RKO (cell line): ENCODE results near the gene CXCL12.
A peak's percentile ranks its signal among the peaks of the same experiment; 100 is the strongest.

Source experiments
- DNase-seq: peaks from one replicate; pipeline ENCODE4 v3.0.0-alpha.2; 2016; ENCODE audit warnings: low spot score

The CXCL12 gene

DNA sequence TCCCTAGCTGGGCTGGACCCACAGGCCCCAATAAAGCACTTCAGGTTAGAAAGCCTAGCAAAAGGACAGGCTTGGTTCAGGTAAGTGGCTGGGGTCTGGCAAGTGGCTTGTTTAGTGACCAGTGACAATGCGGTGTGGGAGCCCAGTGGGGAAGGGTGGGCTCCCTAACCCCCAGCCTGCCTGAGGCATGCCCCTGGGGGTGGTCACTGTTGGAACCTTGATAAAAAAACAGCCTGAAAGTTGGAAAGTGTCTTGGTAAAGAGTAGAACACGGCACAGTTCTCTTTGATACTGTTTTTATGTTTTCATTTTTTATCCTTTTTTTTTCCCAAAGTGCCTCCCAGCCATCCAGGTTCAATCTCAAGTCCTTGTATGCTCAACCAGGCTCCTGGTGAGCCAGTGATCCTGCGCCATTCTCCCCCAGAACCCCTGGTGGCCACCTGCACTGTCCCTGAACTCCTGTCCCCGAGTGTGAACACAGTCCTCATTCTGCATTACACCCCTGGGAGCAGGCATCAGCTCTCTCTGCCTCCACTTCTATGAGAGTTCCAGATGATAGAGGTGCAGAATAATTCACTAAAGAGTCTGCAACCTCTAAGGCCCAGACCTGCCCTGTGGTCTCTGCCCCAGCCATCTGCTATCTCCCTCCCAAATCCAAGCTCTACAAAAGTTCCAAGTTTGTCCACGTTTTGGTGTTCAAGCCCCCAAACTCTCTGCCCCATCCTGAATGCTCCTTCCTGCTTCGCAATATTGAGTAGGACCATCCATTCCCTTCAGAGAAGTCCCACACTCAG, 15.0 kb upstream of the CXCL12 start:
- no peak for DNase-seq

DNA sequence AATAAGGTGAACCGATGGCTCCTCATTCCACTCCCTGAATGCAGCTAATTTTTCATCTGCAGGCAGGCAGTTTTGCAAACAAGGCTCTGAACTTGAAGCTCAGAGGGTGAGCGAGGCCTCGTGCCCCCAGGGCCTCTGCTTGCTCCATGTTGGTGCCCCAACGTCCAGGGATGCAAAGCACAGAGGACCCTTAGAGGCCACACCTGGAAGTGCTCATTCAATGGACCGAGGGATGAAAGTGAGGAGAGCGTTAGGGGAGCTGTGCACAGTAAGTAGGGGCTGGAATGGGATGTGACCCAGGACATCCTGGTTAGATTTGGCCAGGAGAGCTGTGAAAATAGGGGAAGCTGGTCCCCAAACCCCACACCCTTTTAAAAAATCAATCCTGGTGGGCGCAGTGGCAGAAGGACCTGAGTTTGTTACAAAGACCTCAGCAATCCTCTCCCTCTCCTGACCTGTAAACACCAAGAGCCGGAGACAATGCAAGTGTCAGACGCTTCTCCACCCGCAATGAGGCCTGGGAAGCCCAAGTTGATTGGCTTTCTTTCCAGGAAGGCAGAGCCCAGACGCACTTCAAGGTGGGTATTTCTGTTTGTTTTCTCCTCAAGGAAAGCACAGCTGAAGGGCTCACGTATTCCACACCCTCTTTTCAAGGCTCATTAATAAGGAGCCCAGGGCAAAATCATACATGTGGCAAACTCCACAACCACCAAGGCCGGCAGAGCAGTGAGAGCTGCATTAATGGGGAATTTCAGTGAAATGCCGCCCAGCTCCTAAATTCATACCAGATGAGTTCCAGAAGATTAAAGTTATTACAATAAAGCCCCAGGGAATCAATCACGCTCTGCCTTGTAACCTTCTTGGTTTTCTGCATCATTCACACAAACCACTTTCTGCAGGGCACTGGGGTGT, 14.1 kb upstream of the CXCL12 start:
- no peak for DNase-seq

DNA sequence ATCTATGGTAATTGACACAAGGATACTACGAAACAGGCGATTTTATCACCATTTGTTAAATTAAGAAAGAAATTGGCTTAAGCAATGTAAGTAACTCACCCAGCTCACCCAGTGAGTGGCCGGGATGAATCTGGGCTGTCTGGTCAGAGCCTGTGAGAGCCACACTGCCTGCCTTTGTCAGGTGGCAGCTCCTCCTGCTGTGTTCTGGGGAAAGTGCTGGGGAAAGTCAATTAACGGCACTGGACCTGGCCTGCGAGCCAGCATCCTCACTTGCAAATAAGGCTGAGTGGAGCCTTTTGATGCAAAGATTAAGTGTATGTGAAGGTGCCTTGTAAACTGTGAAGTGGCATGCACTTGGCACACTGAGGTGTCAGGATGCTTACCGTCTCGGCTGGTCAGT, 13.4 kb upstream of the CXCL12 start:
- DNase-seq, result no peak

DNA sequence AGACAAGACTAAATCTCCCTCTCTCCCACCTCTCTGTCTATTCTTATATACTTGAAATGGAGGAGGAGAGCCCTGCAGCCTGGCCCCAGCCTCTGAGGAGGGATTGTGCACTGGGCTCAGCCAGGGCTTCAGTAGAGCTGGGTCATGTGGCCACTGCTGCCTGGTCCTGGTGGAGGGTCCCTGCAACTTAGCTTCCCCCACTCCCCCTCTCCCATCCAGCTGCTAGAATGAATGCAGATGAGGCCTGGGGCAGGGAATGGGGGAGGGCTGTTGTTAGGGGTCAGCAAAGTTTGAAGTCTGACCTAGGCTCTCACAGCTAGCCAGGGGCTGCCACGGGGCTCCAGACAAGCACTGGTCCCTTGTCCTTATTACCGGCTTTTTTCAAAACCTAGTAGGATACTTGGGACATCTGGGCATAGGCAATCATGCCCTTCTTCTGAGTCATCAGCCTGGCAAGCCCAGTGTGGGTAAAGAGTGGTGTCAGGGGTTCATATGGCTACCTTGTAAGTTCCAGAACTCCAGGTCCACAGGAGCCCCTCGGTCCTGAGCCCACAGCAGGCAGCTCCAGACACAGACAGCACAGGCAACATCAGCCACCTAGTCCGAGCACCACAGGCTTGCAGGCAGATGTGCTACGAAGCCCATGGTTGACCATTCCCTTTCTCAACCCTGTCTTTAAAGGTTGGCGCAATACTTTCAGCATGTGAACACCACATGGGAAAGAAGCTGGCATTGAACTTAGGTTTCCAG, 12.8 kb upstream of the CXCL12 start:
- no peak for DNase-seq

DNA sequence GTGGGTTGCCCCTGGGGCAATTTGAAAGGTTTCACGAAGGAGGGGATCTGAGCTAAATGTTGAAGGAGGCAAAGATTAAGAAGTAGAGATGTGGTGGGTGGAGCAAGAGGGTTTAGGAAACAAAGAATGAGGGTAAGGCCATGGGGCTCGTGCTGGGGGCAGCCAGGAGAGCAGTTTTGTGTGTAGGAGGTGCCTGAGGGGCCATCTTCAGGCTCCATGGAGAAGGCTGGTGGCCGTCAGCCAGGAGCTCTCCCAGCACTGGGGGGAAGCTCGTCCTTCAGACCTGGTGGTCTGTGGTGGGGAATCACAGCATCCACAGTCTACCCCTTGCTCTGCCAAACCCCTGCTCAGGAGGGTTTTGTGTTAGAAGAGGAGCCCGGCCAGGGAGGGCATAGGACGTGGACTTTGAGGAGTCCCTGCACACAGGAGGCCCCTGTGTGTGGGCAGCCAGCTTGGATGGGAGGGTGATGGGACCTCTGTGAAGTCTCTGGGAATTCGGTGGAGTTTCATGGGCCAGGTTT, 11.8 kb upstream of the CXCL12 start:
- no peak for DNase-seq

DNA sequence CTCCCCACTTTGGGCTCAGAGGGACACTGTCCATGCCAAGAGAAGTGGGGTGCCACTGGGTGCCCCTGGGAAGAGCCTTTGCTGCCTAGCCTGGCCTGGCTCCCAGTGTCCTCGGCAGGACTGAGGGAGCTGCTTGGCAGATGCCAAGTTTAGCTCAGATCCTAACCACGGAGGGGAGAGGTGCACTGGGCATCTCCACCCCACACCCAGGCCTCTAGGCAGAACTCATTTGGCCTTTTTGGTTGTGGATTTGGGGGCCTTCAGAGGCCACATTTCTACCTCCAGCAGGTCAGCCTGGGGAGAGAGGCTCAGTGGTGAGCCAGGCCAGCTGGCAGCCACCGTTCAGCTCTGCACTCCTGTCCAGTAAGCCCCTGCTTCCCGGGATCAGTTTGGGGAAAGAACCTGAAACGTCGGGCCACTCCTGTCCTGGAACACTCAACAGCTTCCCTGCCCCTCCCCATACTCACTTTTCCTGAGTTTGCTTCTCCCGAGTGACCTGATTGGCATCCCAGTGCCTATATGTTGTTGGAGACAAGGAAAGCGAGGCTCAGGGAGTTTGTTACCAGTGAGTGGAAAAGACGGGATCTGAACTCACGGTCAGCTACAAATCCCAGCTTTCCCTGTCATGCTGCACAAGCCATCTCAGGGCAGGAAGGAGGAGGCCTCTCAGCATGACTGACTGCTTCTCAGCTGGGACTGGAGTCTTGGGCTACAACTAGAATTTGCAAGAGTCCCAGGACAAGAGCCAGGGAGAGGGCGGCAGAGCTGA, 11.2 kb upstream of the CXCL12 start:
- no peak for DNase-seq

DNA sequence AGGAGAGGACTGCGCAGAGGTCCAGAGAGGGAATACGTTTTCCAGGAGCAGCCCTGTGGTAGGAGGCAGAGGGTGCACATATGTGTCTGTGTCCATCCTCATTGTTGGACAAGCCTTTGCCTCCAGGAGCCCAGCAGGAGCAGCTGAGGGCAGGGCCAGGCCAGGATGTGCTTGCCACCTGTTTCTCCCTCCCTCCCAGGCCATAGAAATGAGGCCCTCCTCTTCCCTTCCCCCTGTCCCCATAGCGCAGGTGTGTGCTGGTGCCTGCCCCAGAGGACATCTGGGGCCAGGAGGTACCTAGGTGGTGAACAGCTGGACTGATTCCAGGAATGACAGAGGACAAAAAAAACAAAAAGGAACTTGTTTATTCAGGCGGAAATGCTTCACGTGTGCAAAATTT, 10.5 kb upstream of the CXCL12 start:
- DNase-seq, result no peak

DNA sequence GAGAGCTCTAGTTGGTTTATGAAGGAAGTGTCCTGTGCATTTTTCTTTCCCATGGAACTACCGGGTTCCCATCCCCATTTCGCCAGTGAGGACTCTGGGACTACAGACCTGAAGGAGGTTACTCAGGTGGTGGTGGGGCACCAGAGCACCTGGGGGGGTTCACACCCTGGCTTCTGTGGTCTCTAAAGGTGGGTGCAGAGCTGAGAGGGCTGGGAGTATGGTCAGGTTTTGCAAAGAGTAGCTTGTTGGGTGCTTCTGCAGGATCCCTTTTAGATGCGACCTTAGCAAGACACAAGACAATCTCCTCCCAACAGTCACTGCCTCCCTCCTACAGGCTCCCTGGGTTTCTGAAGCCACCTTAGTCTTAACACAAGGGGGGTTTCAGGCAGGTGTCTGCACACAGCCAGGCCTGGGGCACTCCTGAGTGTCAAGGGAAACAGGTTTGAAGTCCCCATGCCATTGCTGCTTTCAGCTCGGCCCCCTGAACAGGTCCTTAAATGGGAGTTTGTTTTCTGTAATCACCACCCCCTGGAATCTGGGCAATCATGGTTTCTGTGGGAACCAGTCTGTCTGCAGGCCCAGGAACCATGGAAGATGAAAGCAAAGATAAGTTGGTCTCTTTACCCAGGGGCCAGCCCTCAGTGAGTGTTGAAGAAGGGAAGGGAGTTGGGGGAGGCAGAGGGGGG, 9.9 kb upstream of the CXCL12 start:
- no peak for DNase-seq

DNA sequence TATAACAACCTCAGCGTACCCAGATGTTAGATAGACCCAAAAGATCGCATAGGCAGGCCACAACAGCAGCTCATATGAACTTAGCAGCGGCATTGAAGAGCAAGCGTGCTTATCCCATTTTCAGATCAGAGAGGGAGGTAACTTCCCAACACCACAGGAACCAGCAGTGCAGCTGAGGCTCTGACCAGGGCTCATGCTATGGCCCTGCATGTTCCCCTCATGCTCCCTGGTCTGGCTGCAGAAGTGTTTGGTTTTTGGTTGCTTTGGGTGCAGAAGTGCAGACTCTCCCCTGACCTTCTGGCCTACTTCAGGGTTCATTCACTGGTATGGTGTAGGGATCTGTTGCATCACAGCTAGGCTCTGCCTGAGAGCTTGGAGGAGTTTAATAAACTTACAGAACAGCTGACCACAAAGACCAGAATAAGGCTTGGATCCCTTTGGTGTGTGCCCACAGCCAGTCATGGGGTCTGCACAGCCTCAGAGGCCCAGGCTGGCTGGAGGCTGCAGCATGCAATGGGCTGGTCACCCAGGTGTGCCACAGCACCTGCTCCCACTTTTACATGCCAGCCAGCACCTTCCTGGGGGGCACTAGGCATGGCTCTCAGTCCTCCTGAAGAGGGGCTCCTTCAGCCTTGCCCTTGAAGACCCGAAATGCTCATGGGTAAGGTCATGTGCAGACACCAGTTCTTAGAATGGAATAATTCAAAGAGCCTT, 9.1 kb upstream of the CXCL12 start:
- no peak for DNase-seq

DNA sequence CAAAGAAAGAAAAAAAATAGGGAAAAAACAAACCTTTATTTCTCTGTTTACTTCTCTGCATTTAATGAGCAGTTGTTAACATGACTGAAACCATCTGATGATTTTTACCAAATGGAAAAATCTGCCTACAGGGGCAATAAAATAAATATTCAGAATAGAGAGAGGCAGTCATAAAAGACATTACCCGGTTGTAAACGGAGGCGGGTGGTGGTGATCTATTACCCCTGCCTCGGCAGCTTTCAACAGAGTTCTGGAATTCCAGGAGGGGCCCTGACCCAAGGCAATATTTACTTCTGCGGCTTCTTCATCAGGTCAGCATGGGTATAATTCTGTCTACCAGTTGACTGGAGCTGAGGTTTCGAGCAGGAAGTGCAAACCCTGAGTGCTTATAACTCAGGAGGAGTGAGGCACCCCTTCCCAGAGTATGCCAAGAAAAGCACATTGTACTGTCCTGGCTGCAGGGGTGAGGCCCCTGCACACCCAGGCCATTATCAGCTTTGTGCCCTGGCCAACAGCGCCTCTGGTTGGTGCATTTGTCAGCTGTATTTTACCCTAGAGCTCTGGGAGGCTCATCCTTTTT, 8.2 kb upstream of the CXCL12 start:
- no peak for DNase-seq

DNA sequence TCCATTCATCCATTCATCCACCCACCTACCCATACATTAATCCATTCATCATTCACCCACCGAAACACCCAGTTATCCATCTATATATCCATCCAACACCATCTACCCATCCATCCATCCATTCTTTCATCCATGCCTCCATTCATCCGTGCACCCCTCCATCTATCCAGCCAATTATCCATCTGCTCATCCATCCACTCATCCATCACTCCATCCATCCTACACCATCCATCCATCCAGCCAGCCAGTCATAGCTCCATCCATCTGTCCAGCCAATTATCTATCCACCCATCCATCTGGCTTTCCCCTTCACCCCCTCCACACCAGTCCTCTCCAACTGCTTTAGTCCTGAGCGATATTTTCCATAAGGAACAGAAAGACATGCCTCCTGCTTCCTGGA, 7.5 kb upstream of the CXCL12 start:
- DNase-seq, result no peak

DNA sequence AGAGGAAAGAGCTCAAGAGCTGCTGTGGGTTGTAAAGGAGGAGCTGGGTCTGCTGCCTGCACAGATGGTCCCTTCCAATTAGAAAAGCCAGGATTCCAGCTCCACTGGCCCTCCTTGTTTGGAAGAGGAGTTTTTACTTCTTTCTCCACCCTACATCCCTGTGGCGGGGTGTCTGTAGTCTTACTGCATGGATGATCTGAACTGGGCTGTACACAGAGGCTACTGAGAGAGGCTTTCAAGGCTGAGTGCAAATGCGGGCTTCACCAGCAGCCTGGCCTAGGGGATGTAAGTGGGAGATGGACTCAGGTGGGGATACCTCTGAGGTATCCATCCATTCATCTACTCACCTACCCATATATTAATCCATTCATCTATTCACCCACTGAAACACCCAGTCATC, 7.1 kb upstream of the CXCL12 start:
- no peak for DNase-seq

DNA sequence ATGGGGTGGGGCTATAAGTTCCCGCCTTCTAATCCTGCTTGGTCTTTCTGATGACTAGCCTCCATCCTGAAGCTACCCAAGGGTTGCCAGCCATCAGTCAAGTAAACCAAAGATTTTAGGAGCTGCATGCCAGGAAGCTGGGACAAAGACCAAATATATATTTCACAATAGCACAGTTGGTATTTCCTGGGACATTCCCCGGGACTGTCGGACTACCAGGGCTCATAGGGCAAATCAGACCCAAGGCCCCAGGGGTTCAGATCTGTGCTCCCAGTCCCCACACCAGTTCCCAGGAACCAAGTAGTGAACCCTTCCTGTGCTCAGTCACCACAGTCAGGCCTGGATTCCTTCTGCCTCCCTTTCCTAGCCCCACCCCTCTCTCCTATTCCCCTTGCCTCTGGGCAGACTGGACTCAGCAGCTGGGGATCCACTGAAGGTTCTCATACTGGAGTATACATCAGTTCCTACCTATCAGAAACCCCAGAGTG, 5.7 kb upstream of the CXCL12 start:
- DNase-seq, result no peak

DNA sequence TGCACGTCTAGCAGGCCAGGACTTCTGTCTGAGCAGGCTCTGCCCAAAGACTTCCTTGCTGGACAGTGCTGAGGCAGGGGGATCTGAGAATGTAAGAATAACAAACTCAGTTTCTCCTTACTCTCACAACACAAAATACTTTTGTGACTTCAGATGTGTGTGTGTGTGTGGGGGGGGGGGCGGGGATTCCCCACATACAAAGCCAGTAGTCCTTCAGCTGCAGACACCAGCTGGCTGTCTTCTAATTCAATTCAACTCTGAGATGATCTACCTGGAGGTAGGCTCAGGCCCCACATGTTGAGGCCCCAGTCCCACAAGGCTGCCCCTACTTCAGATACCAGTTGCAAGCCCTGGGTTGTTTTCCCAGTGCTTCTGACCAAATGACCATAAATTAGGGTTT, 4.7 kb upstream of the CXCL12 start:
- no peak for DNase-seq

DNA sequence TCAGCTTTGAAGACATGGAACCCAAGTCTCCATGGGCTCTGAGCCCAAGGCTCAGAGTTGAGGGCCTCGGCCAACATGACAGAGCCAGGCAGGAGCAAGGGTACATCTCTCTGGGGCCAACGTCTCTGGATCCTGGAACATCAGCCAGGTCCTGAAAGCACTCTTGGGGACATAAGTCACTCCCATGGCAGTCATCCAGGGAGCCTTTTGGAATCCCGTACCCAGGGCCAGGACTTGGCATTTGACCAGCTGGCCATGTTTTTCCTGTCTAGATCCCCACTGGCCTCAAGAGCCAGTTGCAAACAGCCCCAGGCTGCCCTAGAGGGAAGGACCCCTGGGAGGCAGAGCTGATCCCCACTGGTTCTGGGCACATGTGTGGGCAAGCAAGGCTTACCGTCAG, 4.3 kb upstream of the CXCL12 start:
- DNase-seq, result no peak

DNA sequence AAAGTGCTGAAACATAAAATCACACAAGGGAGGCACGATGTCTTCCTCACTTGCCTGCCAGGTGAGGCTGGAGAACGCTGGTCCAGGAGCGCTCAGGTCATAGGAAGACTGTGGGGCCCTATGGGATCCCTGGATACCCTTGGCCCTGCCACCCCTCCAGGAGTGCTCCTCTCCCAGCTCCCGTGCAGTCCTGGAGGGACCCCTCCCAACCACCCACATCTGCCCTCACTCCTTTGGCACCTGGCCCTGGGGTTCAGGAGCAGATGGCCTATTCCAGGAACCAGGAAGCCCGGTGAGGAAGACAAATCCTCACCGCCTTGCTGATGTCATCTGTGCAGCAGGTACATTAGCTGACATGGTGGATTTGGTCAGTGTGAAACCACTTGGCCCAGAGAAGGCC, 3.7 kb upstream of the CXCL12 start:
- no peak for DNase-seq

DNA sequence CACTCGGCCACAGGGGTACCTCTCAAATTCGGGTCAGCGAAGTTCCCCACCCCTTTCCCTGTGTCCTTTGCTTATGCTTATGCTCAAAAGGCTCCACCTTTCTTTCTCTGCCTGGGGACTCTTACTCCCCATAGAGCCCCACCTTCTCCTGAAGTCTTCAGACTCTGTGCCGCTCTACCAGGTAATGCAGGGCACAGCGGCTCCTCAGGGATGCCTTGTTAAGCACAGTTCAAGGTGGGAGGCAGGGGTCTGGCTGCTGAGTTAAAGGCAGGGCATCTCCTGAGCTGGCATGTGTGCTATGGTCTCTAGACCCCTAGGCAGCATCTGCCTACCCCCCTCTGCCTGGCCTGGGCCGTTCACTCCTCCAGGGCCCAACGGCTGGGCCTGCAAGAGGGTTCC, 3.0 kb upstream of the CXCL12 start:
- no peak for DNase-seq

DNA sequence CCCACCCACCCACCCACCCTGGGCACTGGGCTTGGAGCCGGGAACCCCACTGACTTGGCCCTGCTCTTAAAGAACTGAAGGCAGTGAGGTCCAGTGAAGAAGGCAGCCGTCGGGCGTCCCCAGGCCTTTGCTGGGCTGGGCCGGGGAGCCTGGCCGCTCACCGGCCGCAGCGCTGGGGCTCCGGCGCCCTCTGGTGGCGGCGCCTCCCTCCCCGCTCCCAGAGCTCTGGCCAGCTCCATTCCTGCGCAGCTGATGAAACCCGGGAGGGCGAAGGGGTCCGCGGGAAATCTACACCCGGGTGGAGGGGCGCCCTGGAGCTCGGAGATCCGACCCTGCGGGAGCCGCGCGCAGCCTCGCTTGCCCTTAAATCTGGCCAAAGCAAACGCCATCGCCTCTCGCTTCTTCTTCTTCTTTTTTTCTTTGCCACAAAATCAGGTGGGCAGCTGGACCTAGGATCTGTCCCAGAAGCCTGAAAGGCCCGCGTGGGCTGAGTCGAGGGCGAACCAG, 1.7 kb upstream of the CXCL12 start:
- peak; percentile 48 for DNase-seq

DNA sequence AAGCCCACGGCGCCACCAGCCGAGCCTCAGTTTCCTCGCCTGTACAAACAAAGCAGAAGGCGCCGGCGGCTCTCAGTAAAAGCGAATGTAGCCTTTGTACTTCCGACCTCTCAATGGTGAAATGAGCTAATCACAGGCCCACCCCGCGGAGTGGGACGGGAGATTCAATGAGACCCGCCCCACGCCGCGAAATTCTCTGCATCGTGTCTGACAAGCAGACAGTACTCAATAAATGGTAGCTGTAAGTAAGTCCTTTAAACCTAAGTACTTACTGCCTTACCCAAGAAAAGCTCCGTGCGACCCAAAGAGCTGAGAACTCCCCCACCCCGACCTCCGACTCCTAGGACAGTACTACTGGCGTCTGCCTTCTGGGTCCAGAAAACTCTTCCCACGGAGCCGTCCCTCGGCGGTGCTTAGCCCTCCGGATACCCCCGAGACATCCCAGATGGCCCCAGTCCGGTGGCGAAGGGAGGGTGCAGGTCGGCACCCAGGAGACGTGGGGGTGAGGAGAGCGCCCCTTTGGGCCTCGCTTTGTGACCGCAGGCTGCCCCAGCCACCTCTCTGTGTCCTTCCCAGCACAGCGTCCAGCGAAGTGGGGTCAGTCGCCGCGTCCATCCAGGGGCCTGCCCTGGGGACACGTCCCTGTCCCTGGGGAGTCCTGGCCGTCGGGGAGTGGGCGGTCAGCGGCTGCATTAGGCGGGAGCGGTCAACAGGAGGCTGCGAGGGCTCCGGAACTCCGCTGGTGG, 972 bp upstream of the CXCL12 start:
- no peak for DNase-seq
